ENCODE results near the gene NEURL1.
"Not testable (repeated sequence)": the region's sequence is repeated elsewhere in the genome, so short reads cannot be mapped to it uniquely, and the experiment has no call there.

Gene NEURL1

DNA sequence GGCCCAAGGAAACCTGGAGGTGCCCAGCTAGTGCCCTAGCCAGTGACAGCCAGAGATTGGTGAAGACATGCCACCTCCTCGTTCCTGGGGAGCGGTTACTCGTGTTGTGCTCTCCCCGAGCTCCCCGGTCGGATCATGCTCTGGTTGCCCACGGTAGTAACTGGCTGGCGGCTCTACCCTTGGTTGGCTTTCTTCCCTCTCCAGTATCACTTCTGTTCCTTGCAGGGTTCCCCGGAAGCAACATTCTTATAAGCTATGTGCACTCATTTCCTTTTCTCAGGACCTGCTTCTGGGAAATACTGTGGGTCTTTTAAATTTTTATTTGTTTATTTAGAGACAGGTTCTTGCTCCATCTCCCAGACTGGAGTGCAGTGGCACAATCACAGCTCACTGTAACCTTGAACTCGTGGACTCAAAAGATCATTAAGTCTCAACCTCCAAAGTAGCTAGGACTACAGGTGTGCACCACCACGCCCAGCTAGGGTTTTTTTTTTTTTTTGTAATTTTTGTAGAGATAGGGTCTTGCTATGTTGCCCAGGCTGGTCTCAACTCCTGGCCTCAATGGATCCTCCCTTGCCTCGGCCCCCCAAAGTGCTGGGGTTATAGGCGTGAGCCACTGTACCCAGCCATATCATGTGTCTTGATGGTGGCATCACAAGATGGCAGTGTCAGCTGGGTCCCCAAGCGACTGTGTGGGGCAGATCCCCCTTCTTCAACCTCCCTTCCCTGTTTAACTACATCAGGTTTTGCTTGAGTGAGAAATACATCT lies 27.9 kb upstream of the NEURL1 start:
- FAIRE-seq = no peak

DNA sequence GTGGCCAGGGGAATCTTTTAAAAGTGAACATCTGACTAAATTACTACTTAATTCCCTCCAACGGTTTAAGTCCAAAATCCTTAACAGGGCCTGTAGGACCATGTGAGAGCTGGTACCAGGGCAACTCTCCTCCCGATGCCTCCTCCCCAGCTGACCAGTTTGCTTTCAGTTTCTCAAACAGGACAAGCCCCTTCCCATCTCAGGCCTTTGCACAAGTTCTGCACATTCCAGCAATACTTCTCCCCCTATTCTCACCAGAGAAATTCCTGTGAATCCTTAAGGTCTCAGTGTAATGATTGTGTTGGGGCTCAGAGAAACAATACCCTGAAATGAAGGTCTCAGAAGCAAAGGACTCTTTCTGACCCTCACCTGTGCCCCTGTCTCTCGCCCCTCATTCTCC lies 26.8 kb upstream of the NEURL1 start:
- FAIRE-seq = no peak

DNA sequence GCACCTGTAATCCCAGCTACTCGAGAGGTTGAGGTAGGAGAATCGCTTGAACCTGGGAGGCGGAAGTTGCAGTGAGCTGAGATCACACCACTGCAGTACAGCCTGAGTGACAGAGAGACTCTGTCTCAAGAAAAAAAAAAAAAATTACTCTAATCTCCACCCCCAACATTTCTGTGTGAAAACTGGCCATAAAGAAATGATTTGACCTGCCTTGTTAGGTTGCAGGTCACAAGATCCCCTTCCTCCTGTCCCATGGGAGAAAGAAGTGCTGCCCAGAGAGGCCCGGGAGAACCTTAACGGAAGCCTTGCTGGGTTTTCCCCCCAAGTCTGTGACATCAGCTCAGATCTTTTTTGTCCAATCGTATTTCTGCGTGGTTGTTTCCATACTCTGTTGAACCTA lies 26.1 kb upstream of the NEURL1 start:
- no peak for FAIRE-seq

DNA sequence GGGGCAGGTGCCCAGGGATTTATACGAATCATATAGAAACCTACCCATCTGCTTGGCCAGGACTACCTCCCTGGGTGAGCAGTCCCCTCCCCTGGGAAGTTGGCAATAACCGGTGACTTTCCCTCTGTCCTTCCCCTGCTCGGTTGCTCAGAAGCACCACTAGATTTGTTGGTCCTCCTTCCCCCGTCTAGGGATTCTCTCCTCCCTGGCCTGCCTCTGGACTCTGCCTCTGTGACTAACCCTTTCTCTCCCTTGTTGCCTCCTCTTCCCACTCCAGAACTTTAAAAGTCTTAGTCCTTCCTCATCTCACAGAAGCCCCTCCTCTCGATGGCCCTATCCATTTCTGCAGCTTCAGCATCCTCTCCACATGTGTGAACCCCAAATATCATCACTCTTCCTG lies 24.3 kb upstream of the NEURL1 start:
- FAIRE-seq = no peak

DNA sequence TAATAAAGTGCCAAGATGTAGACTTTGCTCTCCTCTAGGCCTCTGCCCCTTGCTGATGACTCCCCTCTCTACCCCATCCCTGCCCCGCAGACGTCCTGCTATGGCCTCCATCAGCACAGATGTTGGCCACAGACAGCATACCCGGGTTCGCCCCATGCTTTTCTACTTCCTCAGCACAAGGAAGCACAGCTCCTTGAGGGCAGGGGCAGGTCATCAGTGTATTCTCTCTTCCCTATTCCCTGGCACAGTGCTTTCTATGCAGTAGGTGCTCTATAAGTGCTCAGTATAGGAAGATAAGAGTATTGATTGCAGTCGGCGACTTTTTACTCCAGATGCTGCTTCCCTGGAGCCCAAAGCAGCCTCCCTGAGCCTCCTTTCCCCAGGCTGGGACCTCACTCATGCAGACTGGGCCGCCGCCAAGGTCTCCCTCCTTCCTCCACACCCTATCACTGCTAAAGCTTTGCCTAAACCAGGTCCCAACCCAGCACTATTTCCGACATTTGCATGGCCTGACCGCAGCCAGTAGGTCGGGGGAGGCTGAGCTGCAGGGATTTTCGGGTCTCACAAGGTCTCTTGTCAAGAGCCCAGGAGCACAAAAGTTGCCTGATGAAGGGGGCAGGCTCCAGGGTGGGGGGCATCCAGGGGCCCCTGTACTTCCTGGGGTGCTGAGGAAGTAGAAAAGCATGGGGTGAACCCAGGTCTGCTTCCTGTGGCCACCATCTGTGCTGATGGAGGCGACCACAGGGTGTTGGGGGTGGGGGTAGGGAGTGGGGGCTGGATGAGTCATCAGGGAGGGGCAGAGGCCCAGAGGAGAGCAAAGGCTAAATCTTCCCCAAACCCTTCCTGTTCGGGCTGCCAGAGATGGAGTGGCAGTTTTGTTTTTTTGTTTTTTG lies 22.5 kb upstream of the NEURL1 start:
- FAIRE-seq = no peak

DNA sequence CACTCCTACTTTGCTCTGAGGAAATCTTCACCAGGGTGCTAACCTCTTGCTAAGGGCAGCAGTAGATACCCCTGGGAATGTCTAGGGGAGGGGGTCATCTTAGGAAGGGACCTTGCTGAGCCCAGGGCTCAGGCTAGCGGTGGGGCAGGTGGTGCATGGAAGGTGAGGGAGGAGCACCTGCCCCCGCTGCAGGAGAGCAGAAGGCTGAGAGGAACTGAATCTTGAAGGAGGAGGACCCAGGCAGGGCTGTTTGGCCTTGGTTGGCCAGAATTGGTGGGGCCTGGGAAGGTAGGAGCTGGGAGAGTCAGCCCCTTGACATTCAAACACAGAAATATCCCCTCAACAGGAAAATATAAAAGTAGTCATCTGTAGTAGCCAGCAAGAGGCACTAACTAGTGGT lies 21.5 kb upstream of the NEURL1 start:
- FAIRE-seq = no peak

DNA sequence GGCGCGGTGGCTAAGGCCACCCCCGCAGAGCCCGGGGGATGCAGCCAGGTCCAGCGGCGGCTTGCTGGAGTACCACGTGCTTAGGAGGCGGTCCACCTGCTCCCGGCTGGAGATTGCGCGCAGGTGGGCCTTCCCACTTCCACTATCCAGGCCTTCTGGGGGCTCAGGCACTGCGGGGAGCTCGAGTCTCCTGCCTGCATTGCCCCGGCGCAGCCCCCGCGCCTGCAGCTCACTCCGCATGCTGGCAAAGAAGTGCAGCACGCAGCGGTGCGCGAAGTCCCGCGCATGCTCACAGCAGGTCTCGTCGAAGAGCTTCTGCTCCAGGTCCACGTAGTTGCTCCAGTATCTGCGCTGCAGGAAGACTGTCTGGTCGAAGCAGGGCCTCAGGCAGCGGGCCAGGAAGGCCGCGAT lies 20.2 kb upstream of the NEURL1 start:
- no peak for FAIRE-seq

DNA sequence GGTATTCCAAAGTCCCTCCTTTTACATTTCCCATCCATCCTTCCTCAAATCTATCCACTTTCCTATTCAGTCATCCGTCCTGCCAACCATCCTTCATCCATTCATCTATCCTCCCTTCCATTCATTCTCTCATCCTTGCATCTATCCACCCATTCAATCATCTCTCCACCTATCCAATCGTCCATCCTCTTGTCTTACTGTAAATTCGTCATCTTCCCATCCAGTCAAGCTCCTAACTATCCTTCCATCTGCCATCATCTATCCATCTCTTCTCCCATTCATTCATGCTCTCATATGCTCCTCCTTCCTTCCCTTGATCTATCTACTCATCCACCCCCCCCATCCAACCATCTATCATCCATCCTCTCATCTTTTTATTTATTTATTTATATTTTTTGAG lies 19.4 kb upstream of the NEURL1 start:
- FAIRE-seq = no peak

DNA sequence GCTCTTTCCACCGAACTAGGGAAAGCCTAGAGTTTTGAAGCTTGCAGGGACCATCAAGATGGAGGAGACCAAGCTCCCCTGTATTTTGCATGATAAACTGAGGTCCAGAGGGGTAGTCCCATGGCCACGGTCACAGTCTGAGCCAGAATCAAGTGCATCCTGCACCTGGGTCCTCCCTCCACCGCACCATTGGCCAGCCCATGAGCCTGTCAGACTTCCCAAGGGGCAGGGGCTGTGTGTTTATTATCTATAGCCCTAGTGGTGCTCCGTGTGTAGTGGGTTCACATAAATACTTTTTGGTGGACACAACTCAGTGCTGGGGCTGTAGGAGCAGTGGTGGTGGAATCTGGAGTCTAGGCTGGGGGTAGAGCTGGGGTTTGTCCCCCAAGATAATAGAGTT lies 18.1 kb upstream of the NEURL1 start:
- FAIRE-seq = no peak

DNA sequence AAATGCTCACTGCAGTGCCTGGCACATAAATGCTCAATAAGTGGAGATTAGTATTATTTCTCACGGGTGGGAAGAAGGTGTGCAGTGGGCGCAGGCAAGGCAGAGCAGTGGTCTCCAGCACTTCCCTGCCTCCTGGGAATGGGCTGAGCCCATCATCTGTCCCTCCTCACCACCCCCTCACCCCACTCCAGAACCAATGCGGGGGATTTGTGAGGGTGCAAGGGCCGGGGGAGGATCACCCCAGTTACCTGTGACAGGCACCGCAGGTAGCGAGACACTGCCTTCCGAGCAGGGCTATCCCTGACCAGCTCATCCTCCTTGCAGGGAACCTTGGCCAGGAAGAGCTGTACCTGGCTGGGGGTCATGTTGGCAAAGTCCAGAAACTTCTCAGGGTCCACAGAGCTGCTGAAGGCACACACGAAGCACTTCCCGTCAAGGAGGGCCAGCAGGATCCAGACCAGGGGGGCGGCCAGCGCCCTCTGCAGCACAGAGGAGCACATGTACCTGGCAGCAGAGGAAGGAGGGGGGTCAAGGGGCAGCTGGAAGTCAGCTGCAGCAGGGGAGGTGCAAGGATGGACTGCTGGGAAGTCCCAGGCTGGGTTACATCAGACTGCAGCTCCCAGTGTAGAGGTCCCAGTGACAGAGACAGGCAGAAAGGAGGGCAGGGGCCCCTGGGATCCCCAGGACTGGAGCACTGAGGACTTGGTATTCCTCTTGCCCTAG lies 17.3 kb upstream of the NEURL1 start:
- no peak for FAIRE-seq

DNA sequence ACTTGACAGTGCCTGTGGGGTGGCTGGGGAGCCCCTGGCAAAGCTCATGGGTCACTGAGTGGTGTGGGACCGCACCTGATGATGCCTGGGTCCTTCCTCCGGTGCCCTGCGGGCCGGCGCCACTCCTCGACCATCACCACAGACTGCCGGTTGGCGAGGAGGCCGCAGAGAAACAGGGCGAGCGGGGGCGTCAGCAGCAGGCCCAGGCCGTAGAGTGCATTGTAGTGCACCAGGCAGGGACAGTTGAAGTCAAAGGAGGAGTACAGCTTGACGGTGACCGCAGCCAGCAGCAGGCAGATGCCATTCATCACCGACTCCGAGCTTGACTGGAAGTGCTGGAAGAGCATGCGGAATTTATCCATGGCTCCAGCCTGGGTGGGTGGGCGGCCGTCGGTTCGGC lies 14.8 kb upstream of the NEURL1 start:
- no peak for FAIRE-seq

DNA sequence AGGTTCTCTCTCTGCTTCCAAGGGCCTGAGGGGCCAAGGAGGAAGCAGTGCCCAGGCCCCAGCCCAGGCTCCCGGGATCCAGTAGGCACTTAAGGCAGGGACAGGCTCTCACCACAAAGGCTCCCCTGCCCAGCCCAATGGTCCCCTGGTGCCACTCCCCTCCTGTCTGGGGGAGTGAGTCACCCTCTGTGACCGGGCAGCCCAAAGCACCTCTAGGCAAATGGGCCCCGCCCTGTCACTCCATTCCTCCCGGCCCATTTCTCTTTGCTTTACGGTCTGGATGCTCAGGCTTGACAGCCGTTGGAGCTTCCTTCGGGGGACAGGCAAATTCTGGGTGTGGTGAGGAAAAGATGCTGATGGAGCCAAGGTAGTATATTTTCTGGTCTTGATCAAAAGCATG lies 14.4 kb upstream of the NEURL1 start, which contains the start of gene CALHM3:
TSS of gene CALHM3 (minus strand) at position 106 of the 400 bp plus-strand sequence. CDS start 208 bp downstream, outside the sequence.
- FAIRE-seq = no peak

DNA sequence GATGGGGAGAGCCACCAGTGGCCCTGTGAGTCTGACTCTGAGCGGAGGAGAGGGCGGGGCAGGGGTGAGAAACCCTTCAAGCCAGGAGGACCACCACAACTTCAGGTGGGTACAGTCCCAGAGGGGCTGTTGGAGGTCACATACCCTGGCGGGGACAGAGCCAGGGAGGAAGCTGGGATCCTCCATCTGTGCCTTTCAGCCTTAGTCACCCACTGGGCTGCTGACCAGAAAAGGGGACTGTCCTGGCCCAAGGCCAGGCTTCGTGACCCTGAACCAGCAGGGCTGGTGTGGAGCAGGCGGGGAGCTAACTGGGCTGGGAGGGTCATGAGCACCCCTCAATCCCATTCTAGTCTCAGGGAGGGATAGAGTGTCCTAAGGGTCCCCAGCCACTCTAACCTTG lies 13.0 kb upstream of the NEURL1 start:
- no peak for FAIRE-seq

DNA sequence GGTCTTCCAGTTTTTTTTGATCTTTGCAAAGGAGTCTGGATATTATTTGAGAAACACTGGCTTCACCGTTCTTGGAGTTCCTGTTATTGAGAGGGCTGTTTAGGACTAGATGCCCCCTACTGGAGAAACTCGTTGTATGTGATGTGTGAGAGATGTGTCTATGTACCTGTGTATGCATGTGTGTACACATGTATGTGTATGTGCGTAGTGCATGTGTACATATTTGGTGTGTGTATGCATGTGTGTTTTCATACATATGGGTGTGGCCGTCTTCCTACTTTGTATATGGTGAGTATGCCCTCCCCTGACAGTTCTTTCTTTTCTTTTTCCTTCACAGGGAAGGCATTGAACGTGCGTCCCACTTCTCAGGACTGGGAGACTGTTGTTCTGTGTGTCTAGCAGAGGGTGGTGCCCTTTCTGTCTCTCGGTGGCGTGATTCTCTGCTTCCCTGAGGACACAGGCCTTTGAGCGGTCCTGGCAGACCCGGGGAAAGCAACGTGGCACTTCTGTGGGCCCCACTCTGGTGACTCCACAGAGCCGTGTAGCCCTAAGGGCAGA lies 11.5 kb upstream of the NEURL1 start:
- peak; percentile 62 for FAIRE-seq

DNA sequence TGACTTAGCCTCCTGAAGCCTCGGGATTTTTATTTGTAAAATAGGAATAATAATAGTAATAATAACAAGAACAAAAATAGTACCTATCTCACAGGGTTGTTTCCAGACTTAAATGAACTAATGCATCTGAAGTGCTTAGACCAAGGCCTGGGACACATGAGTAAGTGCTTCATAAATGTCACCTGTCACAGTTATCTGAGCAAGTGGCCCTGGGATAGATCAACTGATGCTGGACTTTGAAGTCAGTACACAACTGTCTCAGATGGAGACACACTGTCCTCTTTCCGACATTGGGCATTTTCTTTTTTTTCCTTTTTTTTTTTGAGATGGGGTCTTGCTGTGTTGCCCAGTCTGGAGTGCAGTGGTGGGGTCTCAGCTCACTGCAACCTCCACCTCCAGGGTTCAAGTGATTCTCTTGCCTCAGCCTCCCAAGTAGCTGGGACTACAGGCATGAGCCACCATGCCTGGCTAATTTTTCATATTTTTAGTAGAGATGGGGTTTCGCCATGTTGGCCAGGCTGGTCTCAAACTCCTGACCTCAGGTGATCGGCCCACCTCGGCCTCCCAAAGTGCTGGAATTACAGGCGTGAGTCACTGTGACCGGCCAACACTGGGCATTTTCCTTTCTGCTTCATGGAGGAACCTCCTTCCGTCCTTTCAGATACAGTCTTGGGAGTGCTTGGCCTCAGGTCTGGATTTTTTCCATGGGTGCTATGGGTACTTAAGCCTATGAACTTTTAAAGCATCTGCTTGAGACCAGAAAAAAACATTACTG lies 6.7 kb upstream of the NEURL1 start:
- FAIRE-seq = not testable (repeated sequence)

DNA sequence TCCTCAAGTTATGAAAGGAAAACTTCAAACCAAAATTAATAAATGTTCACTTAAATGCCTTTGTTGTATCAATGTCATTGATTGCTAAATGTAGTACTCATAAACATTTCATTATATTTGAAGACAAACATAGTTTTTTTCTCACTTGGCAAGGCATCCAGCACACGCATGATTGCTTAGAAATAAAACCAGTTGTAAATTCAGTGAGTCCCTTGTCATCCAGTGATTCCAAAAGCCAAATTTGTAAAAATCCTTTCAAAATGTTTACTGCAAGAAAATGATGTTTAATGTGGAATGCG lies 6.1 kb upstream of the NEURL1 start:
- FAIRE-seq = no peak

DNA sequence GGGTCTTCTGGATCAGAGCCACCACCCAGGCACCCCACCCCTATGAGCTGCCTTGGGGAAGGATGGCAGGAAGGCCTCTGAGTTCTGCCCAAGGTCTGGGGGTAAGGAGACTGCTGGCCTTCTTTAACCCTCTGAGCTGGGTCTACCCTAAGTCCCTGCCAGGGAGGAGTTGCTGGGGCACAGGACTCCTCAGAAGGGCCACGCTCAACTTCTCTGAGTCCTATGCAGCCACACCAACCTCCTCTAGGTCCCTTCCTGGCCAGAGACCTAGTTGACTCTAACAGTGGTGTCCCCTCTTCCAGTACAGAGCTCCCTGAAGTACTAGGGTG lies 2.6 kb upstream of the NEURL1 start:
- no peak for FAIRE-seq

DNA sequence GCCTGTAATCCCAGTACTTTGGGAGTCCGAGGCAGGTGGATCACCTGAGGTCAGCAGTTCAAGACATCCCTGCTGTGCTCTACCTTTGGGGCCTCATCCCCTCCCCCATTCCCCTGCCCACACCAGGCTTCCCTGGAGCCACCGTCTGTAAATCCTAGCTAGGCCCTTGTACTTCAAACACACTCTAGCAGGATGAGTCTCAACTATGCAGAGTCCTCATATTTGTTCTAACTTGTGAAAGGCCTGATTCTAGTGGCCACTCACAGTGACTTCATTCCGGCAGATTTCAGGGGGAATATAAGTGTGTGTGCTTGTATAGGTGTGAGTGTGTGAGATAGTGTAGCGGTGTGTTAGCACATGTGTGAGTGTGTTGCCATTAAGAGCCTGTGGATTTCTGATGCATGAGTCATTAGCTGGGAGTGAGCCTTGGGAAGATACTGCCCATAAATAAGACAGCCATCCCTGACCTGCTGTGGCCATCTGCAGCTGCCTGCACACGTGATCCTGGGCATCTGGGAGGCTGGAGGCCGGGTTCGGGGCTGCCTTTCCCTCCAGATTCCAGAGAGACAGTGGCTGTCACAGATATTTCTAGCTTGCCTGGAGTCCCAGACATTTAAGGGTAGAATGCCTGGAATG lies 1.7 kb upstream of the NEURL1 start:
- FAIRE-seq = no peak

DNA sequence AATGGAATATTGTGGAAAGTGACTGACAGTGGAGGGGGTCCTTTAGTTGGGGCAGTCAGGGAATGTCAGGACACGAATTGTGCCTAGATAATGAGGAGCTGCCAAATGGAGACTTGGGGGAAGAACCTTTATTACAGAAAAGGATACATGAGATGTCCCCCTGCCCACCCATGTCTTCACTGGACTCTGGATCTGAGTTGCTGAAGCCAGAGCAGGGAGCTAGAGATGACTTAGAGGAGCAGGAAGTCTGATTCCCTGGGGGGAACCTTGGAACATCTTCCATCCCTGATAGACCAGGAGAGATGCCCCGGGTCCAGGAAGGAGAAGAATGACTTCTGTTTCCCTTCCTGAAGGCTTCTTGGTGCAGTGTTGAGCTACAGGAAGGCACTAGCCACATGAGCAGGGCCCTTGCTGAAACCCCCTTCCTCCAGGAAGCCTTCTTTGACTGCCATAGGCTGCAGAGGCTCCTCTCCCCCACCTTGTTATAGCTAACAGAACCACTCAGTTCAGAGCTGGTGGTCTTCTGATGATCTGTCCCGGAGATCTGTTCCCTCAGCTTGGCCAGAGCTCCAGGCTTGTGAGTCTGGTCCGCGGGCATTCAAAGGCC lies 747 bp upstream of the NEURL1 start:
- FAIRE-seq = no peak

DNA sequence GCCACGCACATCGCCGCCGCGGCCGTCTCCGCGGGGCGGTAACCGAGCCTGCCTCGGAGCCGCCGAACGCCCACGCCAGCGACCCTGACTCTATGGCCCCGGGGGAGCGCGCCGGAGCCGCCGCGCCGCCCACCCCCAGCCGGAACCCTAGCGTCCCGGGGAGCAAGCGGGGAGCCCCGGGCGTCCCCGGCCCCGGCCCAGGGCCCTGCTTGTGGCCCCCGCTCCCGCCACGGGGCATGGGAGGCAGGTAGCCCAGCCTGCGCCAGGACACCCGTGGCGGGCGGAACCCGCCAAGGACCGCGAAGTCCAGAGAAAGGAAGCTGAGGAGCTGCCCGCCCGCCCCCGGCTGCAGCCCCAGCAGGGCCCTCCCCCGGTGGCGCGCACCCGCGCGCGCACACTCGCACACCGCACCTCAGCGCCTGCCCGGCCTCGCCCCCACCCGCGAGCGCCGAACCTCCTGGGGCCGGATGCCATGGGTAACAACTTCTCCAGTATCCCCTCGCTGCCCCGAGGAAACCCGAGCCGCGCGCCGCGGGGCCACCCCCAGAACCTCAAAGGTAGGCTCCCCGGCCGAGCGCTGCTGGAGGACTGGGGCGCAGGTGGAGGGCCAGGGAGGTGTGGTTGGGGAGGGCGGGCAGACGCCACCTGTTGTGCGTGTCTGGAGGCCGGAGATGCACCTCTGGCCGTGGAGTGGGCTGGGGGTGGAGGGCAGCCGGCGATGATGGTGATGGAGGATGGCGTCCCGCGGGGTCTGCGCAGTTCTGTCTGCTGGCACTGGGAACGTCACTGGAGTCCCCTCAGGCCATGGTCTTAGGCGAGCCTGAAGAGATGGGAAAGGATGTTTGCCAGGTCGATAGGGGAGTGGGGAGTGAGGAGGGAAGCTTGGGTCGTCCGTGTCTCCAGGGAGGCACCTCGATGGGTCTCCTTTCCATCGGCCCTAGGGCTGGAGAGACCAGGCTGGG lies 692 bp downstream of the NEURL1 start:
- FAIRE-seq = no peak

DNA sequence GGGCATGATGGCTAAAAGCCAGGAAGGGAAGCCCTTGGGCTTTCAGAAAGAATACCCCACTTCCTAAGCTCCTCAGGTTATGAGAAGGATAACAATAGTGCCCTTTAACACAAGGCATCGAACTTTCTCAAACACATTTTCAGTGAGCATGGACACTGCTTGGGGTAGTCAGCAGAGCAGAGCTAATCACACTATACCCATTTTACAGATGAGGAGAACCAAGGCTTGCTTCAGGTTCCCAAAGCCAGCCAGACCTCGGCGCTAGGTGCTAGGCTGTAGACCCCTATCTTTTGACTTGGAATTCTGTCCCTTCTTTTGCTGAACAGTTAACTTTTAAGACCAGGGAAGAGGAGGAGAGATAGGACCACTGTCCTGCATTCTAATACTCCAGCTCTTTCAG lies 1.8 kb downstream of the NEURL1 start:
- FAIRE-seq = no peak

Measured in TTC549 (cell line).